ENCODE results near the gene TUBA4B.

DNA sequence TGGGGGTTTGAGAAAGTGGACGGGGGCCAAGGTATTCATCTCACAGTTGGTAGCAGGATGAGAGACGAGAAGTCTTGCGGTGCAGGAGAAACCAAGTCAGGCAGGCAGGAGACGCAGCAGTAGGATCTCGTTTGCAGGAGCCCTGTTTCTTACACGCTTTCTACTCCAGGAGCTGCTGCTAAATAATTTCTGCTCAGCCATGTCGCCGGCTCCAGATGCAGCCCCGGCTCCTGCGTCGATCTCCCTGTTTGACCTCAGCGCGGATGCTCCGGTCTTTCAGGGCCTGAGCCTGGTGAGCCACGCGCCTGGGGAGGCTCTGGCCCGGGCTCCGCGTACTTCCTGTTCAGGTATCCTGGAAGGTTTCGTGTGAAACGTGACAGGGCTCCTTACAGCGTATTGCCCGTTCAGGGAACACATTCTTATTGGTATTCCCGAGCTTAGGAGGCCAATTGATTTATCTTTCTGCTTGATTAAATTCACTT is 22.9 kb upstream of the TUBA4B start:
- no peak for TF ChIP-seq CTCF (conservative IDR thresholded peaks at IDR 0.05 in 1 of 2, IDR thresholded peaks at IDR 0.05 in 1 of 2; ENCODE audit: extremely low read depth in 1 of 2, insufficient read depth in 1 of 2, low read depth in 1 of 2, low read length in 2 of 2)
- TF ChIP-seq EZH2 (IDR thresholded peaks at IDR 0.05; ENCODE audit: borderline replicate concordance, low read length), result no peak

Measured in mammary epithelial cell (primary cell).